ENCODE data around the gene EGR4.

Gene EGR4

GRCh38 chr2:73293534-73294171 lies at the start of gene EGR4:
TSS of gene EGR4 (minus strand) at chr2:73293548. CDS start at chr2:73293317, 231 bp downstream.
- peak; percentile 88 for DNase-seq (ENCODE audit: low read depth)

GRCh38 chr2:73341039-73341438 lies 47.7 kb upstream of the EGR4 start:
- DNase-seq (ENCODE audit: low read depth), result no peak

- no peak for DNase-seq (ENCODE audit: low read depth)
Observed at GRCh38 chr2:73339201-73339600, 45.9 kb upstream of the EGR4 start.

- no peak for DNase-seq (ENCODE audit: low read depth)
Observed at GRCh38 chr2:73337828-73338227, 44.5 kb upstream of the EGR4 start.

- DNase-seq (ENCODE audit: low read depth), result no peak
Observed at GRCh38 chr2:73334620-73335019, 41.3 kb upstream of the EGR4 start.

- no peak for DNase-seq (ENCODE audit: low read depth)
Observed at GRCh38 chr2:73334045-73334444, 40.7 kb upstream of the EGR4 start.

GRCh38 chr2:73333564-73333963 lies 40.2 kb upstream of the EGR4 start:
- DNase-seq (ENCODE audit: low read depth), result no peak

- DNase-seq (ENCODE audit: low read depth), result no peak
Observed at GRCh38 chr2:73324126-73324725, 30.9 kb upstream of the EGR4 start.

DNA sequence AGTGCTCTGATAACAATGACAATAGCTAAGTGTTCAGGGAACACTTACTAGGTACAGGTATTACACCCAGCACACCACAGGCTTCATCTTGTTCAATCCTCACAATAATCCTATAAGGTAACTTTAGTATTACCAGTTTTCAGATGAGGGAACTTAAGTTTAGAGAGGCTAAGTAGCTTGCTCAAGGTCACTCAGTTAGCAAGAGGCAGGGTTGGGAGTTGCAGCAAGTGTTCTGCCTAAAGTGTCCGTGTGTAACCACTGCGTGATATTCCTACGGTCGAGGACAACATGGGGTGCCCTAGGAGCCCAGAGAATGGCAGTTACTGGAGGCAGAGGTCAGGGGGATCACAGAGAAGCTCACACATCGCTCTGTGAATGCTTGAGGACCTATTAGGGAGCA lies 30.2 kb upstream of the EGR4 start:
- DNase-seq (ENCODE audit: low read depth), result no peak

- DNase-seq (ENCODE audit: low read depth), result no peak
Observed at GRCh38 chr2:73314441-73314840, 21.1 kb upstream of the EGR4 start.

GRCh38 chr2:73307720-73308119 lies 14.4 kb upstream of the EGR4 start:
- no peak for DNase-seq (ENCODE audit: low read depth)

GRCh38 chr2:73301636-73302035 lies 8.3 kb upstream of the EGR4 start:
- DNase-seq (ENCODE audit: low read depth), result no peak

- DNase-seq (ENCODE audit: low read depth), result no peak
Observed at GRCh38 chr2:73300926-73301325, 7.6 kb upstream of the EGR4 start.

DNA sequence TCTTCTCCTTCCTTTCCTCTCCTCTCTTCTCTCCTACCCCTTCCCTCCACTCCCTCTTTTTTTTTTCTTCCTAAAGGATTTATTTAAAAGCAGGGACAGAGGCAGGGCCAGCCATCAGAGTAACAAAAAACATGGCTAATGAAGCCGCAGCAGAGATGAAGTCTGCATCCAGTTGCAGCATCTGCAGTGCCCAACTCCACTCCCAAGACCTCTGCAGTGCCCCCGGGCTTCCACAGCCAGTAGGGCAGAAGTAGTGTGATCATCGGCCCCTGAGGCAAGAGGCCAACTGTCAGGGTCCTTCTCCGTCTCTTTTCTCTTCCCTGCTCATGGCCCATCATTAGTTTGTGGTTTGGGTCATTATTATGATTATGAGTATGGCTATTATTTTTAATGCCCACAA lies 4.2 kb upstream of the EGR4 start:
- DNase-seq (ENCODE audit: low read depth), result no peak

GRCh38 chr2:73297151-73297559 lies 3.8 kb upstream of the EGR4 start:
- no peak for DNase-seq (ENCODE audit: low read depth)

DNA sequence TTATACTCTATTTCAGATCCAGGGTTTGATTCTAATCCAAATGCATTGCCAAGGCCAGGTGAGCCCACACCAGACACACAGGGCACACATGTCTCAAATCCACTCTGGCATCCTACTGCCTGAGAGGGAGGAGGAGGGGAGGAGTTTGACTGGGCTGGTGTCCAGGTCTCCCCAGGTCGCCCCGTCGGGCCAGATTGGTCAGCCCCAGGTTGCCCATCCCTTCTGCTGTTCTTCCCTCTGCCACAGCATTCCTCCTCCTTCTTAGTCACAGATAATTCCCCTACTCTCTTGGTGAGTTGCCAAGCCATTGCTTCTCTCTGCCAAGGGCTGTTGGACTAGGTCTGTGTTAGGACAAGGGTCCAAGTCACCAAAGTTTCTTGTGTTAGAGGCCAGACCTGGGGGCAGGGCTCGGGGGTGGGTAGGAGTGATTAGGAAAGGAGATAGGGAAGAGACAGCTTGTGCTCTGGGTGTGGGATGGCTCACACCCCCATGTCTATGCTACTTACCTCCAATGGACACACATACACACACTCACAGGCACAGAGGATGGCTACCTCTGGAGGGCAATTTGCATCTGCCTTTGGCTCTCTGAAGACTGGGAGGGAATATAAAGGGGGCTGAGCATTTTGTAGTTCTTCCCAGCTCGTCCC lies 2.5 kb upstream of the EGR4 start:
- no peak for DNase-seq (ENCODE audit: low read depth)

- DNase-seq (ENCODE audit: low read depth), result no peak
Observed at GRCh38 chr2:73294239-73294638, 891 bp upstream of the EGR4 start.

GRCh38 chr2:73292906-73293533 lies 328 bp downstream of the EGR4 start:
- no peak for DNase-seq (ENCODE audit: low read depth)

- no peak for DNase-seq (ENCODE audit: low read depth)
Observed at GRCh38 chr2:73292316-73292905, 937 bp downstream of the EGR4 start.

DNA sequence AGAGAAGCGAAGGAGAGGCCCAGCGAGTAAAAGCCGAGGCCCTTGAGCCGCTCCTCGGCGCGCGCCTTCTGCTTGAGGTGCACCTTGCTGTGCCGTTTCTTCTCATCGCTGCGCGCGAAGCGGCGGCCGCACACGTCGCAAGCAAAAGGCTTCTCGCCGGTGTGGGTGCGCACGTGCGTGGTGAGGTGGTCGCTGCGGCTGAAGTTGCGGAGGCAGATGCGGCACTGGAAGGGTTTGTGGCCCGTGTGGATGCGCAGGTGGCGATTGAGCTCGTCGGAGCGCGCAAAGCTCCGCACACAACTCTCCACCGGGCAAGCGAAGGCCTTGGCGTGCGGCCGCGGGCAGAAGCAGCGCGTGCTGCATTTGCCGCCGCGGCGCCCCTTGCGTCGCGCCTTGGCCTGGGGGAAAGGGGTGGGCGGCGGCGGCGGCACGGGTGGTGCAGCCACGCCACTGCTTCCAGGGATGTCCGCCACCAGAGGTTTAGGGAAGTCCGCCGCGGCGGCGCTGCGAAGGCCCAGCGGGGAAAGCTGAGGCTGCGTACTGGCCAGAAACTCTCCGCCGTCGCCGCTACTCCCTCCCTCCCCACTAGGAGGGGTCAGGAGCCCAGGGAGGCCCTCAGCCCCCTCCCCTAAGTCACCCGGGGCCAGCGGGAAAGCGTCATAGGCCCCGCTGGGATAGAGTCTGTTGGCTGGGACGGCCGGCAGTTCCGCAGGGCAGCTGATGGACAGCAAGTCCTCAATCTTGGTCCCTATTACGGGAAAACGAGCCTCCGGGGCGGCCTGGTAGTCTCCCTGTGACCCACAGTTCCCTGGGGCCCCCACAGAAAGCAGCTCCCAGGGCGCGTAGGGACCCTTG lies 1.7 kb downstream of the EGR4 start:
- no peak for DNase-seq (ENCODE audit: low read depth)

- no peak for DNase-seq (ENCODE audit: low read depth)
Observed at GRCh38 chr2:73291093-73291460, 2.3 kb downstream of the EGR4 start.

All from T-helper 22 cell (primary cell).